Esophagus muscularis mucosa (tissue), 4 donors: ENCODE data around the gene UCN2. TPM values are rescaled to one million over a fixed set of nuclear protein-coding genes. Genes with fewer than 3 reads are reported as not detected.
A peak's percentile ranks its signal among the peaks of the same experiment; 100 is the strongest.

ENCODE experiments used
- DNase-seq: peaks from one replicate; pipeline ENCODE4 v3.0.0-alpha.2; 2017; ENCODE audit errors: extremely low spot score
- H3K27ac ChIP-seq, 4 donors: fragments of 200-600 bp; sonication (generic); replicated peaks in 1 of 4; 1 replicate in 3 of 4; 2 replicates in 1 of 4; pipeline ENCODE4 v1.5.1; 2016 to 2019; ENCODE audit warnings: mild to moderate bottlenecking in 1 of 4
- H3K27me3 ChIP-seq, 4 donors: fragments of 200-600 bp; sonication (generic); one replicate each; pipeline versions ENCODE4 v1.5.1 to v1.6.0; 2016 to 2019
- H3K36me3 ChIP-seq, 4 donors: fragments of 200-600 bp; sonication (generic); one replicate each; pipeline ENCODE4 v1.5.1; 2016 to 2019
- H3K4me1 ChIP-seq, 4 donors: fragments of 200-600 bp; sonication (generic); one replicate each; pipeline ENCODE4 v1.5.1; 2016 to 2019
- H3K4me3 ChIP-seq, 4 donors: fragments of 200-600 bp; sonication (generic); 1 replicate in 2 of 4; 2 replicates in 2 of 4; pipeline ENCODE4 v1.5.1; 2016 to 2019; ENCODE audit warnings: mild to moderate bottlenecking in 4 of 4, moderate library complexity in 1 of 4
- H3K9me3 ChIP-seq, 4 donors: fragments of 200-600 bp; sonication (generic); 1 replicate in 3 of 4; 2 replicates in 1 of 4; pipeline ENCODE4 v1.5.1; 2016 to 2019
- CTCF ChIP-seq, 3 experiments: fragments of 200-600 bp in 2 of 3; fragments of 450-650 bp in 1 of 3; sonication (generic) in 2 of 3; IDR thresholded peaks; one replicate each; pipeline ENCODE4 v1.5.1; 2017 to 2019; ENCODE audit warnings: antibody characterized with exemption in 3 of 3, mild to moderate bottlenecking in 2 of 3, moderate library complexity in 1 of 3
- EP300 ChIP-seq: sonication (generic); formaldehyde crosslinking; IDR thresholded peaks from one replicate; pipeline ENCODE4 v1.6.1; 2017; ENCODE audit warnings: antibody characterized with exemption
- POLR2A ChIP-seq: fragments of 450-650 bp; IDR thresholded peaks from one replicate; pipeline ENCODE4 v1.6.1; 2017; ENCODE audit warnings: antibody characterized with exemption, moderate library complexity, mild to moderate bottlenecking, low read depth
- POLR2AphosphoS5 ChIP-seq, 2 donors: sonication (generic); formaldehyde crosslinking; IDR thresholded peaks; one replicate each; pipeline ENCODE4 v1.6.1; 2017; ENCODE audit warnings: antibody characterized with exemption in 2 of 2
- WGBS: methylation state at CpG from one replicate; pipeline ENCODE4 v1.1.5; 2018; 5-methylcytosine and 5-hydroxymethylcytosine counted together
- intact Hi-C: fragments of 100-400 bp; cut with DNase I; formaldehyde crosslinking; loops from one replicate; pipeline ENCODE4 v1.15.1; 2023
- total RNA-seq, 4 donors: library from RNA; depleted of rRNA; stranded (reverse); fragments of >200 nt; gene quantifications; one replicate each; pipeline versions ENCODE4 v1.1.0 to v1.2.1, GENCODE V29; 2016

The UCN2 gene
- total RNA-seq, 4 donors from 2014 or later, result not detected

GRCh38 chr3:48601622-48601994 is 38.0 kb upstream of the UCN2 start:
- intact Hi-C loops, result no loop called here
- DNase-seq, result no peak
- Histone ChIP-seq H3K27ac (no peak overlapping the region), H3K36me3 (peaks cover 60 to 91% (median 86%) of the 10 kb centered on the region in 4 donors), H3K4me3 (no peak overlapping the region), H3K4me1 (peaks cover 24 to 51% (median 32%) of the 10 kb centered on the region in 4 donors), H3K27me3 (no peaks in the 10 kb centered on the region), H3K9me3 (no peaks in the 10 kb centered on the region)
- WGBS, result 34% methylated on average over 2 of the region's 2 CpGs
- TF ChIP-seq CTCF (IDR thresholded peaks at IDR 0.05) (no peak), POLR2A (no peak), POLR2AphosphoS5 (IDR thresholded peaks at IDR 0.05) (no peak), EP300 (no peak)

DNA sequence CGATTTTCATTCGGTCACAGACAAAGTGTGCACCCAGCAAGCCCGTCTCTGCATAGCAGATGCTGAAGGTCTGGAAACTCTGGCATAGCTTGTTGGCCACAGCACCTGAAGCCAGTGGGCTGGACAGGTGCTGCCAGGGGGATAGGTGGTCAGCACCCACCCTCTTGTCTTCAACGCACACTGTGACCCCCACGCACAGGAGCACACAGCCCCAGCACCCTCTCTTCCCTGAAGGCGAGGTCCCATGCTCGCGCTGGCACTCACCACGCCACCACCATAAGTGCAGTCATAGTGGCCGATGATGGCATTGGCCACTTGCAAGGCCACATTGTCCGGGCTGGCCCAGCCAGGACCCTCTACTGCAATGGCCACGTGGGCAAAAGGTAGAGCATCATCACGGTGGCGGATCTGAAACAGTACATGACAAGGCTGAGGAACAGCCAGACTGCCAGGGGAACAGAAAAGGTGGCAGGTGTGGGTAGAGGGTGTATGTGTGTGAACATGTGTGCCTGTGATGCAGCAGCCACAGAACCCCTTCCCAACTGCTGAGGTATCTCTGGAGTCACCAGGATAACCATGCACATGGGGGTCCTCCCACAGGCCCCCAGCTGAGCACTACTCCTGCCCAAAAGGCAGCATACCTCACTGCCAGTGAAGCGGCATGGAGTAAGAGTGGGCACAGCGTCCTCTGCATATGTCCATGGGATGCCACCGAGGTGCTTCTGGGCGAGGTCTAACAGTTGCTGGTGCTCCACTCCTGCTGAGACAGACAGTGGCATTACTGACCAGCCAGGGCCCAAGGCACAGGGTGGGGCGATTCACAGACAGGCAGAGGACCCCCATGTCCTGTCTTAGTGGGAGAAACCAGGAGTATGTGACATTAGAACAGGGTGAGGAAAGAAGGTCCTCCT is 37.4 kb upstream of the UCN2 start:
- Histone ChIP-seq H3K36me3 (peaks cover 60 to 88% (median 84%) of the 10 kb centered on the region in 4 donors), H3K27ac (no peak overlapping the region), H3K9me3 (no peaks in the 10 kb centered on the region), H3K27me3 (no peaks in the 10 kb centered on the region), H3K4me1 (peaks cover 25 to 57% (median 31%) of the 10 kb centered on the region in 4 donors), H3K4me3 (no peak overlapping the region)
- WGBS, result 94% methylated on average over 15 of the region's 19 CpGs
- no peak for DNase-seq
- no peak for TF ChIP-seq CTCF (IDR thresholded peaks at IDR 0.05)
- no peak for TF ChIP-seq POLR2AphosphoS5 (IDR thresholded peaks at IDR 0.05)
- intact Hi-C loops, result no loop called here

- intact Hi-C loops, result no loop called here
- H3K36me3 ChIP-seq, result peaks cover 56 to 75% (median 71%) of the 10 kb centered on the region in 4 donors
- H3K9me3 ChIP-seq, result no peaks in the 10 kb centered on the region
- H3K4me1 ChIP-seq, result peaks cover 34 to 67% (median 40%) of the 10 kb centered on the region in 4 donors
- 96% methylated on average over 11 of the region's 12 CpGs for WGBS
- TF ChIP-seq POLR2A (no peak), CTCF (IDR thresholded peaks at IDR 0.05) (no peak), POLR2AphosphoS5 (IDR thresholded peaks at IDR 0.05) (no peak), EP300 (no peak)
- H3K27me3 ChIP-seq, result peaks cover 0 to 12% (median 0%) of the 10 kb centered on the region in 4 donors
- peak overlapping the region; percentile 70 to 84 (median 78) for H3K27ac ChIP-seq
- no peak overlapping the region for H3K4me3 ChIP-seq
- DNase-seq, result no peak
Measured at GRCh38 chr3:48599509-48600285, 36.1 kb upstream of the UCN2 start.

- H3K4me1 ChIP-seq, result peaks cover 40 to 72% (median 45%) of the 10 kb centered on the region in 4 donors
- TF ChIP-seq POLR2A (no peak), CTCF (IDR thresholded peaks at IDR 0.05) (no peak), POLR2AphosphoS5 (IDR thresholded peaks at IDR 0.05) (no peak), EP300 (no peak)
- peak overlapping the region; percentile 70 to 84 (median 78) for H3K27ac ChIP-seq
- peaks cover 0 to 18% (median 0%) of the 10 kb centered on the region in 4 donors for H3K27me3 ChIP-seq
- H3K36me3 ChIP-seq, result peaks cover 50 to 69% (median 65%) of the 10 kb centered on the region in 4 donors
- WGBS, result 76% methylated on average over 9 of the region's 11 CpGs
- no peaks in the 10 kb centered on the region for H3K9me3 ChIP-seq
- DNase-seq, result no peak
- intact Hi-C loops, result no loop called here
- no peak overlapping the region for H3K4me3 ChIP-seq
Measured at GRCh38 chr3:48599077-48599501, 35.5 kb upstream of the UCN2 start.
